ENCODE results near the gene C1orf232.

Gene C1orf232

DNA sequence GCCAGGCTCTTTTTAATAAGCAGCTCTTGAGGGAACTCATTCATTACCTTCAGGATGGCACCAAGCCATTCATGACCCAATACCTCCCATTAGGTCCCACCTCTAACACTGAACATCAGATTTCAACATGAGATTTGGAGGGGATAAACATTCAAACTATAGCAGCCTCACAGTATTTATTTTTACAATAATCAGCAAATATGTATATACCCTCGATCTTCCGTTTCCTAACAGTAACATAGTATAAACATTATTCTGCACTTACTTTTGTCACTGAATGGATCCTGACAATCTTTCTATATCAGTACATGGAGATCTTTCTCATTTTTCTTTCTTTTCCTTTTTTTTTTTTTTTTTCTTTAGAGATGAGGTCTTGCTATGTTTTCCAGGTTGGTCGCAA, 27.0 kb upstream of the C1orf232 start:
- TF ChIP-seq Cebpa-rat (IDR thresholded peaks at IDR 0.05) = no peak
- H3K4me1 ChIP-seq = peaks cover 15% of the 10 kb centered on the region

GRCh38 chr1:26191739-26192138, 23.0 kb upstream of the C1orf232 start:
- Histone ChIP-seq H3K27ac (no peak overlapping the region), H3K4me2 (peak overlapping the region; percentile 49), H3K4me1 (peaks cover 15% of the 10 kb centered on the region), H3K27me3 (no peaks in the 10 kb centered on the region), H3K4me3 (no peak overlapping the region), H3K9me3 (no peaks in the 10 kb centered on the region), H4K20me1 (no peaks in the 10 kb centered on the region), H3K36me3 (no peaks in the 10 kb centered on the region), H3K9ac (no peak overlapping the region)
- no peak for TF ChIP-seq Cebpa-rat (IDR thresholded peaks at IDR 0.05)

More for the DNA sequence above, 27.0 kb upstream of the C1orf232 start:
- Histone ChIP-seq H3K36me3 (no peaks in the 10 kb centered on the region), H4K20me1 (no peaks in the 10 kb centered on the region), H3K27me3 (no peaks in the 10 kb centered on the region), H3K27ac (no peak overlapping the region), H3K9me3 (no peaks in the 10 kb centered on the region), H3K4me3 (no peak overlapping the region), H3K4me2 (no peak overlapping the region), H3K9ac (no peak overlapping the region)

GRCh38 chr1:26190373-26190987, 21.7 kb upstream of the C1orf232 start, which contains the start of gene CATSPER4:
Gene CATSPER4, plus strand, starts transcription at chr1:26190602. Its CDS starts 26 bp downstream, at chr1:26190628.
- Histone ChIP-seq H4K20me1 (no peaks in the 10 kb centered on the region), H3K27me3 (no peaks in the 10 kb centered on the region), H3K27ac (no peak within 1 kb of the TSS), H3K4me3 (no peak within 1 kb of the TSS), H3K4me2 (peak within 1 kb of the TSS; percentile 49), H3K36me3 (no peaks in the 10 kb centered on the region), H3K4me1 (peaks cover 15% of the 10 kb centered on the region), H3K9ac (no peak within 1 kb of the TSS), H3K9me3 (no peaks in the 10 kb centered on the region)
- no peak for TF ChIP-seq Cebpa-rat (IDR thresholded peaks at IDR 0.05)

GRCh38 chr1:26189751-26190275, 21.1 kb upstream of the C1orf232 start:
- Histone ChIP-seq H3K9ac (no peak overlapping the region), H3K4me1 (peaks cover 15% of the 10 kb centered on the region), H4K20me1 (no peaks in the 10 kb centered on the region), H3K27me3 (no peaks in the 10 kb centered on the region), H3K36me3 (no peaks in the 10 kb centered on the region), H3K4me2 (no peak overlapping the region), H3K4me3 (no peak overlapping the region), H3K27ac (no peak overlapping the region), H3K9me3 (no peaks in the 10 kb centered on the region)
- TF ChIP-seq Cebpa-rat (IDR thresholded peaks at IDR 0.05) = no peak

DNA sequence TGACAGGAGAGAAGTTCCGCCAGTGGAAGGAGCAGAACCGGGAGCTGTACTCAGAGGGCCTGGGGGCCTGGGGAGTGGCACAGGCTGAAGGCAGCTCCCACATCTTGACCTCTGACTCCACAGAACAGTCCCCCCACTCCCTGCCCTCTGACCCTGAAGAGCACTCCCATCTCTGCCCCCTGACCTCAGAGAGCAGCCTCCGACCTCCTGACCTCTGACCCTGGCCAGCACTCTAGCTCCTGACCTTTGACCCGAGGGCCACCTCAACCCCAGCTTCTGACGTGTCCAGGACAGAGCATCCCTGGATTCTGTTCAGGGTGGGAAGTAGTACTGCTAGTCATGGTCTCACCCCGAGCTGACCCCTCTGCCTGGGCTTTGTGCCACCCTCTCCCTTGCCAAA, 20.6 kb upstream of the C1orf232 start:
- Histone ChIP-seq H3K4me1 (peaks cover 15% of the 10 kb centered on the region), H3K4me2 (no peak overlapping the region), H4K20me1 (no peaks in the 10 kb centered on the region), H3K27ac (no peak overlapping the region), H3K4me3 (no peak overlapping the region), H3K9me3 (no peaks in the 10 kb centered on the region), H3K27me3 (no peaks in the 10 kb centered on the region), H3K36me3 (no peaks in the 10 kb centered on the region), H3K9ac (no peak overlapping the region)
- no peak for TF ChIP-seq Cebpa-rat (IDR thresholded peaks at IDR 0.05)

- H3K27me3 ChIP-seq = no peaks in the 10 kb centered on the region
Observed at GRCh38 chr1:26188477-26188876, 19.7 kb upstream of the C1orf232 start.

DNA sequence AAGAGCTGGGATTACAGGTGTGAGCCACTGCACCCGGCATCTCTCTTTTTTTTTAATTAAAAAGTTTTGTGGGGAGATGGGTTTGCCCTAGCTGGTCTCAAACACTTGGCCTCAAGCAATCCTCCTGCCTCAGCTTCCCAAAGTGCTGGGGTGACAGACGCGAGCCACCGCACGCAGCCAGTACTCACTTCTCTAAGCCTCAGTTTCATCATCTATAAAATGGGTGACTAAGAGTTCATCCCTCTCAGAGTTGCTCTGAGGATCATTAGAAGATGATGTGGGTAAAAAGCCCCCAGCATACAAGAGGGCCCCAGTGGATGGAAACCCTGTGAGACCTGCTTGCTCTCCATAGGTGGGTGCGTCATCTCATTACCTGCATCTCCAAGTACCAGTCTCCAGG, 19.1 kb upstream of the C1orf232 start:
- TF ChIP-seq Cebpa-rat (IDR thresholded peaks at IDR 0.05) = no peak
- Histone ChIP-seq H3K27me3 (no peaks in the 10 kb centered on the region), H3K4me1 (peaks cover 15% of the 10 kb centered on the region), H3K9ac (no peak overlapping the region), H3K27ac (no peak overlapping the region), H3K4me3 (no peak overlapping the region), H3K36me3 (no peaks in the 10 kb centered on the region), H4K20me1 (no peaks in the 10 kb centered on the region), H3K4me2 (no peak overlapping the region), H3K9me3 (no peaks in the 10 kb centered on the region)

More at GRCh38 chr1:26188477-26188876, 19.7 kb upstream of the C1orf232 start:
- Histone ChIP-seq H3K4me3 (no peak overlapping the region), H3K9me3 (no peaks in the 10 kb centered on the region), H4K20me1 (no peaks in the 10 kb centered on the region), H3K4me1 (peaks cover 15% of the 10 kb centered on the region), H3K36me3 (no peaks in the 10 kb centered on the region), H3K9ac (no peak overlapping the region), H3K27ac (no peak overlapping the region), H3K4me2 (no peak overlapping the region)
- TF ChIP-seq Cebpa-rat (IDR thresholded peaks at IDR 0.05) = no peak

DNA sequence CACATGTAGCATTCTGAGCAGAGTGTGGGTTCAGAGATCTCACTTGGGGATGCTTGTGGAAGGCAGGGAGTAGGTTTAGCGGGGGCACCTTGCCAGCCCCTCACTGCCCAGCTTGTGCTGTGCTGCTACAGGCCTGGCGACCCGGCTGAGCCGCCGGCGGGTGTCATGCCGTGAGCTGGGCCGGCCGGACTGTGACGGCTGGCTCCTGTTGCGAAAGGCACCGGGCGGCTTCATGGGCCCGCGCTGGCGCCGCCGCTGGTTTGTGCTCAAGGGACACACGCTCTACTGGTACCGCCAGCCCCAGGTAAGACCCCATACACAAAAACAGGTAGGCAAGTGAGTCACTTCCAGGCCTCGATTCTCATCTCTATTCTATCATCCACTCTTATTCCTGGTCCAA, 16.1 kb upstream of the C1orf232 start:
- no peak overlapping the region for H3K4me2 ChIP-seq

DNA sequence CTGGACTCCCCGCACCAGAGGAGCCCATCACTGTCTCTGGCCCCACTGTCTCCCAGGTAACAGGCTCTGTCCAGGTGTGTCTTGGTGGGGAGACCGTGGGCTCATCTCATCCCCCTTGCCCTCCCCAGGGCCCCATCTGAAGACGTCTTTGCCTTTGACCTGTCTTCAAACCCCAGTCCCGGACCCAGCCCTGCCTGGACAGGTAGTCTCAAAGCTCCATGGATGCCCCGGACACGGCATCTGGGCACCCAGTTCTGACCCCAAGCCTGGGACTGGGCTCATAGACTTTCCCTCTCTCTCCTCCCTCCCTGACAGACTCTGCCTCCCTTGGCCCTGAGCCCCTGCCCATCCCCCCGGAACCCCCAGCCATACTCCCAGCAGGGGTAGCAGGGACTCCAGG, 15.3 kb upstream of the C1orf232 start:
- H3K36me3 ChIP-seq = no peaks in the 10 kb centered on the region
- no peak for TF ChIP-seq Cebpa-rat (IDR thresholded peaks at IDR 0.05)

More for the DNA sequence above, 16.1 kb upstream of the C1orf232 start:
- no peaks in the 10 kb centered on the region for H3K36me3 ChIP-seq
- H3K4me1 ChIP-seq = no peaks in the 10 kb centered on the region
- no peak overlapping the region for H3K4me3 ChIP-seq
- no peaks in the 10 kb centered on the region for H3K27me3 ChIP-seq
- H3K27ac ChIP-seq = no peak overlapping the region
- H4K20me1 ChIP-seq = no peaks in the 10 kb centered on the region
- no peaks in the 10 kb centered on the region for H3K9me3 ChIP-seq
- H3K9ac ChIP-seq = no peak overlapping the region
- no peak for TF ChIP-seq Cebpa-rat (IDR thresholded peaks at IDR 0.05)

DNA sequence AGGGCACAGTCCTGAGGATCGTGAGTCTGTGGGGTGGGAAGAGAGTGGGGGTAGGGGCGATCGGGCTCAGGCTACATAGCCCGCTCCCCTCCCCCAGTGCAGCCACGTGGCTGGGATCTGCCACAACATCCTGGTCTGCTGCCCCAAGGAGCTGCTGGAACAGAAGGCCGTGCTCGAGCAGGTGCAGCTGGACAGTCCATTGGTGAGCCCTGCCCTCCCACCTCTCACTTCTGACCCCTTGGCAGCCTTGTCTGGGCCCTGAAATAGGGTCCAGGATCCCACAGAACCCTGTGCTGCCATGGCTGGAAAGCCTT, 13.6 kb upstream of the C1orf232 start:
- Histone ChIP-seq H4K20me1 (no peaks in the 10 kb centered on the region), H3K27ac (no peak overlapping the region), H3K9ac (no peak overlapping the region), H3K9me3 (no peaks in the 10 kb centered on the region), H3K4me3 (no peak overlapping the region), H3K36me3 (no peaks in the 10 kb centered on the region), H3K4me2 (no peak overlapping the region), H3K4me1 (no peaks in the 10 kb centered on the region), H3K27me3 (no peaks in the 10 kb centered on the region)
- no peak for TF ChIP-seq Cebpa-rat (IDR thresholded peaks at IDR 0.05)

More for the DNA sequence above, 15.3 kb upstream of the C1orf232 start:
- no peak overlapping the region for H3K27ac ChIP-seq
- no peak overlapping the region for H3K9ac ChIP-seq
- no peaks in the 10 kb centered on the region for H4K20me1 ChIP-seq
- H3K4me2 ChIP-seq = no peak overlapping the region
- no peaks in the 10 kb centered on the region for H3K27me3 ChIP-seq
- H3K4me1 ChIP-seq = no peaks in the 10 kb centered on the region
- no peaks in the 10 kb centered on the region for H3K9me3 ChIP-seq
- no peak overlapping the region for H3K4me3 ChIP-seq

Data from BLaER1 (cell line).